DND-41 (cell line): ENCODE results near the gene DSTYK.

Experiments
- ATAC-seq: fragments of 200-7000 bp; cut with Tn5 transposase; 3 replicates; pipeline ENCODE4 v1.9.1; 2021; ENCODE audit warnings: low read depth; ENCODE audit not compliant: insufficient read depth
- DNase-seq: peaks from one replicate; pipeline ENCODE4 v3.0.0-alpha.2; 2020
- H2AFZ ChIP-seq: 2 replicates; pipeline ENCODE4 v1.6.0; 2012; ENCODE audit warnings: low read depth, low read length
- H3K27ac ChIP-seq: 2 replicates; pipeline ENCODE4 v1.5.1; 2012; ENCODE audit warnings: low read length, inconsistent platforms
- H3K27me3 ChIP-seq: fragments of 200-600 bp; sonication (generic); 2 replicates; pipeline ENCODE4 v1.6.0; 2012; ENCODE audit warnings: low read length, mild to moderate bottlenecking, inconsistent platforms; ENCODE audit not compliant: insufficient read depth, poor library complexity
- H3K36me3 ChIP-seq: 2 replicates; pipeline ENCODE4 v1.5.1; 2012; ENCODE audit warnings: low read length, inconsistent platforms; ENCODE audit not compliant: insufficient read depth
- H3K4me1 ChIP-seq: 2 replicates; pipeline ENCODE4 v1.5.1; 2012; ENCODE audit warnings: mild to moderate bottlenecking, low read length; ENCODE audit not compliant: insufficient read depth
- H3K4me2 ChIP-seq: 2 replicates; pipeline ENCODE4 v1.6.0; 2012; ENCODE audit warnings: mild to moderate bottlenecking, moderate library complexity, low read length, inconsistent platforms; ENCODE audit not compliant: insufficient read depth
- H3K4me3 ChIP-seq, 2 experiments: fragments of 200-600 bp in 1 of 2; shearing (Covaris generic) in 1 of 2; 2 replicates each; pipeline ENCODE4 v1.5.1; 2012 to 2016; ENCODE audit warnings: inconsistent platforms in 2 of 2, low read length in 2 of 2, mild to moderate bottlenecking in 2 of 2, low read depth in 1 of 2, moderate library complexity in 1 of 2
- H3K79me2 ChIP-seq: 2 replicates; pipeline ENCODE4 v1.6.0; 2012; ENCODE audit warnings: low read length, inconsistent platforms; ENCODE audit not compliant: insufficient read depth
- H3K9ac ChIP-seq: 2 replicates; pipeline ENCODE4 v1.6.0; 2012; ENCODE audit warnings: low read depth, mild to moderate bottlenecking, inconsistent platforms, low read length, moderate library complexity
- H3K9me3 ChIP-seq: 2 replicates; pipeline ENCODE4 v1.5.1; 2012; ENCODE audit warnings: low read length, moderate library complexity, mild to moderate bottlenecking, inconsistent platforms; ENCODE audit not compliant: insufficient read depth, severe bottlenecking
- H4K20me1 ChIP-seq: 2 replicates; pipeline ENCODE4 v1.6.0; 2012; ENCODE audit warnings: low read length; ENCODE audit not compliant: insufficient read depth
- EZH2 ChIP-seq: IDR thresholded peaks from 3 replicates; pipeline ENCODE4 v1.6.1; 2012; ENCODE audit warnings: borderline replicate concordance, low read depth, mild to moderate bottlenecking, moderate library complexity, low read length, inconsistent platforms; ENCODE audit not compliant: severe bottlenecking
- TF ChIP-seq, protein P1 (sequence below): IDR thresholded peaks from 2 replicates; pipeline ENCODE4 v1.5.1; 2012; ENCODE audit warnings: borderline replicate concordance, low read length, moderate library complexity, mild to moderate bottlenecking; ENCODE audit not compliant: poor library complexity, severe bottlenecking; ENCODE audit errors: extremely low read depth

Gene DSTYK

DNA sequence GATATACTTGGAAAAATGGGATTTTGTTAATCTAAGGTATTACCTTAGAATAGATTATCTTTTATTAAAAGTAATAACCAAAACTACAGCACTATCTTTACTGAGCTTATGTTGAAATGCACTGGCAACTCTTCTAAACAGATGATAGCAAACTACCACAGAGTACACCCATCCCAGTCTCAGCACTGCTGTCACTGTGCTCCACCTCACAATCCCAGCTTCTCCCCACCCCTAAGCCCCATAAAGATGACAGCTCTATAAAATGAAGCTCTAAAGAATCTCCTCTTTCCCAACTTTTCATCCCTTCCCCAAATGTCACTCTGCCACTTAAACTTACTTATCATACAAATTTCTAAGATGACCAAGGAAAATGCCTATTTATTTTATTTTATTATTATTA is 6.4 kb downstream of the DSTYK start:
- H3K79me2 ChIP-seq = no peaks in the 10 kb centered on the region; the same call in 1 of the 2 replicates
- no peak for DNase-seq
- H4K20me1 ChIP-seq = no peaks in the 10 kb centered on the region
- no peak for ATAC-seq
- no peak overlapping the region for H2AFZ ChIP-seq
- TF ChIP-seq, protein P1, sequence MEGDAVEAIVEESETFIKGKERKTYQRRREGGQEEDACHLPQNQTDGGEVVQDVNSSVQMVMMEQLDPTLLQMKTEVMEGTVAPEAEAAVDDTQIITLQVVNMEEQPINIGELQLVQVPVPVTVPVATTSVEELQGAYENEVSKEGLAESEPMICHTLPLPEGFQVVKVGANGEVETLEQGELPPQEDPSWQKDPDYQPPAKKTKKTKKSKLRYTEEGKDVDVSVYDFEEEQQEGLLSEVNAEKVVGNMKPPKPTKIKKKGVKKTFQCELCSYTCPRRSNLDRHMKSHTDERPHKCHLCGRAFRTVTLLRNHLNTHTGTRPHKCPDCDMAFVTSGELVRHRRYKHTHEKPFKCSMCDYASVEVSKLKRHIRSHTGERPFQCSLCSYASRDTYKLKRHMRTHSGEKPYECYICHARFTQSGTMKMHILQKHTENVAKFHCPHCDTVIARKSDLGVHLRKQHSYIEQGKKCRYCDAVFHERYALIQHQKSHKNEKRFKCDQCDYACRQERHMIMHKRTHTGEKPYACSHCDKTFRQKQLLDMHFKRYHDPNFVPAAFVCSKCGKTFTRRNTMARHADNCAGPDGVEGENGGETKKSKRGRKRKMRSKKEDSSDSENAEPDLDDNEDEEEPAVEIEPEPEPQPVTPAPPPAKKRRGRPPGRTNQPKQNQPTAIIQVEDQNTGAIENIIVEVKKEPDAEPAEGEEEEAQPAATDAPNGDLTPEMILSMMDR = no peak
- no peak for TF ChIP-seq EZH2
- peaks cover 5% of the 10 kb centered on the region for H3K4me1 ChIP-seq
- H3K36me3 ChIP-seq = no peaks in the 10 kb centered on the region
- no peak overlapping the region for H3K4me3 ChIP-seq
- H3K9me3 ChIP-seq = no peaks in the 10 kb centered on the region
- no peaks in the 10 kb centered on the region for H3K27me3 ChIP-seq
- H3K4me2 ChIP-seq = no peak overlapping the region
- no peak overlapping the region for H3K9ac ChIP-seq
- H3K27ac ChIP-seq = no peak overlapping the region

DNA sequence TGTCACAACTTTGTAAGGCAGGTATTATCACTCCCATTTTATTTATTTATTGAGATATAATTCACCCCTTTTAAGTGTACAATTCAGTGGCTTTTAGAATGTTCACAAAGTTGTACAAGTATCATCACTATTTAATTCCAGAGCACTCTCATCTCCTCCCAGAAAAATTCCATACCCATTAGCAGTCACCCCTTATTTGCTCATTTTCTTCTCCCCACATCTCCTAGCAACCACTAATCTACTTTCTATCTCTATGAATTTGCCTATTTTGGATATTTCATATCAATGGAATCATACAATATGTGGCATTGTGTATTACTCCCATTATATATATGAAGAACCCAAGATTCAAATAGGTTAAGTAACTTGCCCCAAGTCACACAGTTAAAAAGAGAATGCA is 7.0 kb downstream of the DSTYK start:
- Histone ChIP-seq H3K4me2 (no peak overlapping the region), H3K79me2 (no peaks in the 10 kb centered on the region; the same call in 1 of the 2 replicates), H3K27ac (no peak overlapping the region), H3K4me3 (no peak overlapping the region), H3K27me3 (no peaks in the 10 kb centered on the region), H3K9me3 (no peaks in the 10 kb centered on the region), H3K9ac (no peak overlapping the region), H3K36me3 (no peaks in the 10 kb centered on the region), H4K20me1 (peaks cover 1% of the 10 kb centered on the region; the same call in 1 of the 2 replicates), H3K4me1 (peaks cover under 1% of the 10 kb centered on the region; the same call in 1 of the 2 replicates), H2AFZ (no peak overlapping the region)
- TF ChIP-seq, protein P1 = no peak
- TF ChIP-seq EZH2 = no peak
- DNase-seq (no peak), ATAC-seq (no peak)

DNA sequence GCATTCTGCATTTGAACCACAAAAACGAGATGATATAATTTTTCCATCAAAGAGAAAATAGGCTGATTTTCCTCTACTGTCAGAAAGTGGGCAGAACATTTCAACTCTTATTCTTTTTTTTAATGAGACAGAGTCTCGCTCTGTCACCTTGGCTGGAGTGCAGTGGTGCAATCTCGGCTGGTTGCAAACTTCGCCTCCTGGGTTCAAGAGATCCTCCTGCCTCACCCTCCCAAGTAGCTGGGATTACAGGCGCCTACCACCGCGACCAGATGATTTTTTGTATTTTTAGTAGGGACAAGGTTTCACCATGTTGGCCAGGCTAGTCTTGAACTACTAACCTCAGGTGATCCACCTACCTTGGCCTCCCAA is 11.6 kb downstream of the DSTYK start:
- no peak overlapping the region for H2AFZ ChIP-seq
- no peaks in the 10 kb centered on the region for H3K9me3 ChIP-seq
- no peak overlapping the region for H3K4me3 ChIP-seq
- H3K79me2 ChIP-seq = no peaks in the 10 kb centered on the region
- H3K36me3 ChIP-seq = no peaks in the 10 kb centered on the region
- TF ChIP-seq, protein P1 = no peak
- TF ChIP-seq EZH2 = no peak
- ATAC-seq (no peak), DNase-seq (no peak)
- no peak overlapping the region for H3K9ac ChIP-seq
- H3K27me3 ChIP-seq = no peaks in the 10 kb centered on the region
- no peak overlapping the region for H3K27ac ChIP-seq
- H4K20me1 ChIP-seq = peaks cover 5% of the 10 kb centered on the region
- no peaks in the 10 kb centered on the region for H3K4me1 ChIP-seq
- H3K4me2 ChIP-seq = no peak overlapping the region
